Stomach (tissue), 9 donors: ENCODE data around the gene CALN1. TPM values are rescaled to one million over a fixed set of nuclear protein-coding genes. Genes with fewer than 3 reads are reported as not detected.

Experiments used
- DNase-seq, 2 donors: peaks; one replicate each; pipeline versions ENCODE4 v3.0.0 to v3.0.0-alpha.2; 2013 to 2019
- H3K27ac ChIP-seq, 5 donors: fragments of 200-600 bp in 4 of 5; sonication (generic) in 4 of 5; one replicate each; pipeline ENCODE4 v1.5.1; 2013 to 2019; ENCODE audit warnings: mild to moderate bottlenecking in 1 of 5, moderate library complexity in 1 of 5
- H3K27me3 ChIP-seq, 3 donors: fragments of 200-600 bp; sonication (generic); one replicate each; pipeline ENCODE4 v1.5.1; 2017 to 2019; ENCODE audit warnings: mixed run types in 1 of 3
- H3K36me3 ChIP-seq, 4 donors: fragments of 200-600 bp; sonication (generic); 1 replicate in 3 of 4; 2 replicates in 1 of 4; pipeline ENCODE4 v1.5.1; 2016 to 2019
- H3K4me1 ChIP-seq, 4 donors: fragments of 200-600 bp; sonication (generic); one replicate each; pipeline ENCODE4 v1.5.1; 2016 to 2019
- H3K4me3 ChIP-seq, 4 donors: fragments of 200-600 bp; sonication (generic) in 3 of 4; one replicate each; pipeline ENCODE4 v1.5.1; 2016 to 2019; ENCODE audit warnings: mild to moderate bottlenecking in 1 of 4
- H3K9me3 ChIP-seq, 4 donors: fragments of 200-600 bp; sonication (generic); one replicate each; pipeline ENCODE4 v1.5.1; 2016 to 2019
- EP300 ChIP-seq: sonication (generic); formaldehyde crosslinking; IDR thresholded peaks from one replicate; pipeline ENCODE4 v1.6.1; 2017; ENCODE audit warnings: antibody characterized with exemption
- POLR2A ChIP-seq, 4 donors: fragments of 450-650 bp; IDR thresholded peaks; one replicate each; pipeline ENCODE4 v1.6.1; 2016; ENCODE audit warnings: antibody characterized with exemption in 4 of 4, control low read depth in 2 of 4, mild to moderate bottlenecking in 1 of 4, moderate library complexity in 1 of 4
- POLR2AphosphoS5 ChIP-seq, 3 donors: sonication (generic); formaldehyde crosslinking; IDR thresholded peaks; one replicate each; pipeline ENCODE4 v1.6.1; 2016; ENCODE audit warnings: antibody characterized with exemption in 3 of 3
- WGBS, 5 donors: extraction: QIAGEN DNeasy Blood & Tissue Kit in 3 of 5; methylation state at CpG; one replicate each; pipeline versions ENCODE4 v1.1.5 to v1.1.7; 2013 to 2018; 5-methylcytosine and 5-hydroxymethylcytosine counted together
- intact Hi-C: fragments of 100-400 bp; cut with DNase I; formaldehyde crosslinking; loops from one replicate; pipeline ENCODE4 v1.15.1; 2023; ENCODE audit warnings: low total_unique reads
- polyA plus RNA-seq, 3 donors: library from polyadenylated mRNA; stranded (reverse); fragments of 200-250 nt; gene quantifications; one replicate each; pipeline ENCODE4 v1.2.3, GENCODE V29; 2013
- total RNA-seq, 5 donors: library from RNA; depleted of rRNA; stranded (reverse); fragments of >200 nt; gene quantifications; one replicate each; pipeline versions ENCODE4 v1.1.0 to v1.2.3, GENCODE V29; 2014 to 2016
- TF ChIP-seq, protein P1 (sequence below), 7 experiments: fragments of 450-650 bp in 4 of 7; fragments of 200-600 bp in 3 of 7; sonication (generic) in 3 of 7; IDR thresholded peaks; one replicate each; pipeline ENCODE4 v1.5.1; 2016 to 2019; ENCODE audit warnings: antibody characterized with exemption in 7 of 7, control low read depth in 2 of 7, mild to moderate bottlenecking in 1 of 7
- donor health status: healthy with polysubstance abuse.
- donor health status: Bipolar disorder and iron deficiency.
- donor health status: healthy.

CALN1 gene
- total and polyA plus RNA-seq, 8 donors = under 0.01 to 51.9 (median 0.37) TPM; not detected in 5

DNA sequence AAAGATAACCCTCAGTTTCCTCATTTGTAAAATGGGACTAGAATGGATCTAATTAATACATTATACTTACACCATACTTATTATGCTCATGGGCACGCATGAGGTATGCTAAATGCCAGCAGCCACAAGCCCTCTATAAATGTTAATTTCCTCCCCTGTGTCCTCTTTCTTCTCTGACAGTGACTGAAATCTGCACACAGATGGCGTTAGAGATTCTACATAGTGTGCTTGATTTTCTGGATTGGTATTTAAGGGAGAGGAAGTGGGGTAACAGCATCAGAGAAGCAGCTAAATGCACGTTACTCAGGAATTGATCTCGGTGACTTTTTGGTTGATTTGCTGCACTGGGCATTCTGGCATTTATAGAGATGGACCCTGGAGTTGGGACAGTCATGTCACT, 568.5 kb downstream of the CALN1 start:
- intact Hi-C loops = no loop called here
- H3K9me3 ChIP-seq = peaks cover 0 to 6% (median 0%) of the 10 kb centered on the region in 4 donors

DNA sequence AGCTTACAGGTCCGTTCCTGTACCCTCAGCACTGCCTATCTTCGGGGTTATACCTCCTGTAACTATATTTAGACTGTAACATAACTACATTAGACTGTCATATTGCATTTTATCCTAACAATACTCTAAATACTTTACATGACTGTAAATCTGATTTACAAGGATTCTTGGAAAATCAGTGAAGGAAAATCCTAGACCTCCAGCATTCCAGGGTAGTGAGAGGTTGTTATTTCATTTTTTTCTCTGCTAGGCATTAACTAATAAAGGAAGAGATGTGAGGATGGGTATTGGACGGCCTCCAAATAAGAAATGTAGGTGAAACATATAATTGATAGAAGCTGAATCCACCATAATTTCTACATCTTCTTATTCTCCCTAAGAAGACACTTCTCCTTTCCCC, 569.4 kb downstream of the CALN1 start:
- intact Hi-C loops = no loop called here
- no peak for DNase-seq

More for the DNA sequence above, 568.5 kb downstream of the CALN1 start:
- Histone ChIP-seq H3K27me3 (no peaks in the 10 kb centered on the region), H3K36me3 (no peaks in the 10 kb centered on the region), H3K4me3 (no peak overlapping the region), H3K4me1 (no peaks in the 10 kb centered on the region), H3K27ac (no peak overlapping the region)
- TF ChIP-seq POLR2AphosphoS5 (IDR thresholded peaks at IDR 0.05) = no peak
- DNase-seq = no peak
- WGBS, 5 donors = 42 to 55% (median 46%) methylated on average over 4 of the region's 4 CpGs

DNA sequence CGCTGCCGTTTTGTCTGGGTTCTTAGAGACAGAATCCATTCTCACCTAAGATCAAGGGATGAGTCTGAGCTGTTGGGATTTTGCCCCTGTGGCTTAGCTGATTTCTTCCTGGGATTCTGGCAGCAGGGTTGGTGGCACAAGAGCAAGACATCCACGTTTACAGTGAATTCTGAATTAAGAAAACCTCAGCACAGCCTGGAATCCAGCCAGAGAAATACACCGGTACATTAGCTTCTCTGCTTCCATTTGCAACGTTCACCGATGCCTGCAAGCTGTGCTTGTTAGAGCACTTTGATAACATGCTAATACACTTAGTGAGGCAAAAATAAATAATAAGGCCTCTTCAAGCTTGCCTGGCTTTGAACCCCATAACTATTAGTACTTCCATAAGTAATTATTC, 569.8 kb downstream of the CALN1 start:
- Histone ChIP-seq H3K27ac (no peak overlapping the region), H3K36me3 (no peaks in the 10 kb centered on the region), H3K4me1 (no peaks in the 10 kb centered on the region), H3K9me3 (no peaks in the 10 kb centered on the region), H3K27me3 (no peaks in the 10 kb centered on the region), H3K4me3 (no peak overlapping the region)
- DNase-seq = peak in 1 of 2 donors; percentile 11
- no peak for TF ChIP-seq EP300
- TF ChIP-seq POLR2A (IDR thresholded peaks at IDR 0.05) = no peak
- no peak for TF ChIP-seq POLR2AphosphoS5 (IDR thresholded peaks at IDR 0.05)
- TF ChIP-seq, protein P1, sequence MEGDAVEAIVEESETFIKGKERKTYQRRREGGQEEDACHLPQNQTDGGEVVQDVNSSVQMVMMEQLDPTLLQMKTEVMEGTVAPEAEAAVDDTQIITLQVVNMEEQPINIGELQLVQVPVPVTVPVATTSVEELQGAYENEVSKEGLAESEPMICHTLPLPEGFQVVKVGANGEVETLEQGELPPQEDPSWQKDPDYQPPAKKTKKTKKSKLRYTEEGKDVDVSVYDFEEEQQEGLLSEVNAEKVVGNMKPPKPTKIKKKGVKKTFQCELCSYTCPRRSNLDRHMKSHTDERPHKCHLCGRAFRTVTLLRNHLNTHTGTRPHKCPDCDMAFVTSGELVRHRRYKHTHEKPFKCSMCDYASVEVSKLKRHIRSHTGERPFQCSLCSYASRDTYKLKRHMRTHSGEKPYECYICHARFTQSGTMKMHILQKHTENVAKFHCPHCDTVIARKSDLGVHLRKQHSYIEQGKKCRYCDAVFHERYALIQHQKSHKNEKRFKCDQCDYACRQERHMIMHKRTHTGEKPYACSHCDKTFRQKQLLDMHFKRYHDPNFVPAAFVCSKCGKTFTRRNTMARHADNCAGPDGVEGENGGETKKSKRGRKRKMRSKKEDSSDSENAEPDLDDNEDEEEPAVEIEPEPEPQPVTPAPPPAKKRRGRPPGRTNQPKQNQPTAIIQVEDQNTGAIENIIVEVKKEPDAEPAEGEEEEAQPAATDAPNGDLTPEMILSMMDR (IDR thresholded peaks at IDR 0.05) = no peak
- intact Hi-C loops = no loop called here
- 48 to 54% (median 53%) methylated on average over 6 of the region's 6 CpGs for WGBS, 5 donors

More for the DNA sequence above, 569.4 kb downstream of the CALN1 start:
- 58 to 70% (median 62%) methylated on average over 3 of the region's 3 CpGs for WGBS, 5 donors
- Histone ChIP-seq H3K9me3 (peaks cover 0 to under 1% (median 0%) of the 10 kb centered on the region in 4 donors), H3K27ac (no peak overlapping the region), H3K36me3 (no peaks in the 10 kb centered on the region), H3K4me3 (no peak overlapping the region), H3K4me1 (no peaks in the 10 kb centered on the region), H3K27me3 (no peaks in the 10 kb centered on the region)
- TF ChIP-seq, protein P1 (IDR thresholded peaks at IDR 0.05) = no peak
- TF ChIP-seq POLR2AphosphoS5 (IDR thresholded peaks at IDR 0.05) (no peak), POLR2A (IDR thresholded peaks at IDR 0.05) (no peak), EP300 (no peak)

DNA sequence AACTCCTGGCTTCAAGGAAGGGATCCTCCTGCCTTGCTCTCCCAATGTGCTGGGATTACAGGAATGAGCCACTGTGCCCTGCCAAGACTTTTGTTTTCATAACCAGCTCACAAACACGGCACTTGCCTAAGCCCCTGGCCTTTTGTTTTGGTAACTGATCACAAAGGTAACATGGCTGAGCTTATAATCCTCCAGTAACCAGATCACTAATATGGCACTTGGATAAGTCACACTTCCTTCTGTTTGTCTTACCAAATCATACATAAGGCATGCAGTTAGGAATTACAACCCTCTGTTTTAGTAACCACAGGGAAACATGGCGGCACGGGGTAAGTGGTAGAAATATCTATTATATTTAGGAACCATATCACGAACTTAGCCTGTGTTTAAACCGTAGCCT, 577.1 kb downstream of the CALN1 start:
- Histone ChIP-seq H3K4me3 (no peak overlapping the region), H3K36me3 (no peaks in the 10 kb centered on the region), H3K27me3 (no peaks in the 10 kb centered on the region), H3K4me1 (no peaks in the 10 kb centered on the region), H3K9me3 (no peaks in the 10 kb centered on the region), H3K27ac (no peak overlapping the region)
- DNase-seq = no peak
- intact Hi-C loops = no loop called here
- TF ChIP-seq POLR2AphosphoS5 (IDR thresholded peaks at IDR 0.05) (no peak), EP300 (no peak), POLR2A (IDR thresholded peaks at IDR 0.05) (no peak)
- TF ChIP-seq, protein P1 (IDR thresholded peaks at IDR 0.05) = no peak
- 73 to 83% (median 80%) methylated on average over 5 of the region's 5 CpGs for WGBS, 5 donors

DNA sequence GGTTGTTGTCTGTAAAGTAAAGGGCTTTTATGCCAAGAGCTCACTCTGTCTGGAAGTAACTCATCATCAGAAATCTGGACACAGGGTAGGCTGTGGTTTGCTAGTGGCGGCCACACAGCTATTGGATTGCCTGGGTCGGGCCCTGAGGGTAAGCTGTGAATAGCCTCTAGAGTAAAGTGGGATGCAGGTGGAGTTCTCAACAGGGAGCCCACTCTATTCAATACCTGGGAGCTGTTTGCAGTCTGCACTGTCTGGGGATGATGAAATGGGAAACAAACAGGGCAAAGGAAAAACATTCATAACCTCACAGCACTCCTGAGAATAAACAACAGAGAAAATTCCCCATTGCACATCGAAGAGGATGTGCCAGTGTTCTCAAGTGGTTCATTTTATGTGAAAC, 582.6 kb downstream of the CALN1 start:
- Histone ChIP-seq H3K4me3 (no peak overlapping the region), H3K27me3 (no peaks in the 10 kb centered on the region), H3K4me1 (no peaks in the 10 kb centered on the region), H3K36me3 (no peaks in the 10 kb centered on the region), H3K27ac (no peak overlapping the region), H3K9me3 (no peaks in the 10 kb centered on the region)
- WGBS, 5 donors = 40 to 71% (median 60%) methylated on average over 3 of the region's 3 CpGs
- intact Hi-C loops = no loop called here
- no peak for DNase-seq
- TF ChIP-seq POLR2A (IDR thresholded peaks at IDR 0.05) (no peak), EP300 (no peak), POLR2AphosphoS5 (IDR thresholded peaks at IDR 0.05) (no peak)
- TF ChIP-seq, protein P1 (IDR thresholded peaks at IDR 0.05) = no peak
